ENCODE data around the gene FAM186B.

Gene FAM186B

DNA sequence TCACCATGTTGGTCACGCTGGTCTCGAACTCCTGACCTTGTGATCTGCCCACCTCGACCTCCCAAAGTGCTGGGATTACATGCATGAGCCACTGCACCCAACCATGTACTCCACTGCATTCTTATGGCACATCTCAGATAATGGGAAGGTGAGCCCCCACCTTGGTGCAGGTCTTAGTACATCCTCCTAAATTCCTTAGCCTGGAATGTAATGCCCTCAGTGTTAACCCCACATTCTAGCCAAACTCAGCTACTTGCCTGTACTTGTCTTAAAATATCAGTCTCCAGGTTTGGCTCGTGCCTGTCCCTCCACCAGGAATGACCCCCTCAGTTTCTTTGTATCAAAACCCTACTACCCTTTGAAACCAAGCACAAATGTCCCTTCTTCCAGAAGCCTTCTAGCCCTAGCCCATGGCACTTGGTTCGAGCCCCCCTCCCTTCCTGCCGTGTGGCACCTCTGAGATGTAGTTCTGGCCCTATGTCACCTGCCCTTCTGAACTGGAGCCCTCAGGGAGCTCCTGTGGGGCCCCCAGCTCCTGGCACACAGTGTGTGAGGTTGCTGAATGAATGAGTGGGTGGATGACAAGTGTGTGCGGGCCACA, 58.2 kb downstream of the FAM186B start:
- TF ChIP-seq, protein P1, sequence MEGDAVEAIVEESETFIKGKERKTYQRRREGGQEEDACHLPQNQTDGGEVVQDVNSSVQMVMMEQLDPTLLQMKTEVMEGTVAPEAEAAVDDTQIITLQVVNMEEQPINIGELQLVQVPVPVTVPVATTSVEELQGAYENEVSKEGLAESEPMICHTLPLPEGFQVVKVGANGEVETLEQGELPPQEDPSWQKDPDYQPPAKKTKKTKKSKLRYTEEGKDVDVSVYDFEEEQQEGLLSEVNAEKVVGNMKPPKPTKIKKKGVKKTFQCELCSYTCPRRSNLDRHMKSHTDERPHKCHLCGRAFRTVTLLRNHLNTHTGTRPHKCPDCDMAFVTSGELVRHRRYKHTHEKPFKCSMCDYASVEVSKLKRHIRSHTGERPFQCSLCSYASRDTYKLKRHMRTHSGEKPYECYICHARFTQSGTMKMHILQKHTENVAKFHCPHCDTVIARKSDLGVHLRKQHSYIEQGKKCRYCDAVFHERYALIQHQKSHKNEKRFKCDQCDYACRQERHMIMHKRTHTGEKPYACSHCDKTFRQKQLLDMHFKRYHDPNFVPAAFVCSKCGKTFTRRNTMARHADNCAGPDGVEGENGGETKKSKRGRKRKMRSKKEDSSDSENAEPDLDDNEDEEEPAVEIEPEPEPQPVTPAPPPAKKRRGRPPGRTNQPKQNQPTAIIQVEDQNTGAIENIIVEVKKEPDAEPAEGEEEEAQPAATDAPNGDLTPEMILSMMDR (IDR thresholded peaks at IDR 0.05; ENCODE audit: low read depth, low read length, missing control alignments): no peak

DNA sequence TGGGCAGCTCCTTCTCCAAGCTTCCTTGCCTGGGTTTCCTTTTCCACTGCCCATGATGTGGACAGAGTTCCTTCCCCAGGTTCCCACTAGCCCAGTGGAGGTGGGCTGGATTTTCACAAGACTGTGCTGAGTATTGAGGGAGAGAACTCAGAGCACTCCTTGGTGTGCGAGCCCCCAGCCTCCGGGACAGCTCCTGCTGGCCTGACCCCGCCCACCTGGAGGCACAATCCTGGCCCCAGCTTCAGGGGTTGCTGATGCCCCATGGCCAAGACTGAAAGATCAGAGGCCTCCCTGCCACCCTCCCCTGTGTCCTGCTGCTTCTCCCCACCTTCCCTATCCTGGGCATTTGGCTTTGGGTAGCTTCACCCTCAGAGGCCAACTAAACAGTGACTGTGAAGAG, 59.0 kb downstream of the FAM186B start:
- TF ChIP-seq, protein P1 (IDR thresholded peaks at IDR 0.05; ENCODE audit: low read depth, low read length, missing control alignments): no peak
- H3K4me3 ChIP-seq (replicated peaks; ENCODE audit: low read depth, low read length): no peak overlapping the region
- no peak for DNase-seq (ENCODE audit: extremely low read depth, low read depth)

More for the DNA sequence above, 58.2 kb downstream of the FAM186B start:
- no peak for DNase-seq (ENCODE audit: extremely low read depth, low read depth)
- no peak overlapping the region for H3K4me3 ChIP-seq (replicated peaks; ENCODE audit: low read depth, low read length)

DNA sequence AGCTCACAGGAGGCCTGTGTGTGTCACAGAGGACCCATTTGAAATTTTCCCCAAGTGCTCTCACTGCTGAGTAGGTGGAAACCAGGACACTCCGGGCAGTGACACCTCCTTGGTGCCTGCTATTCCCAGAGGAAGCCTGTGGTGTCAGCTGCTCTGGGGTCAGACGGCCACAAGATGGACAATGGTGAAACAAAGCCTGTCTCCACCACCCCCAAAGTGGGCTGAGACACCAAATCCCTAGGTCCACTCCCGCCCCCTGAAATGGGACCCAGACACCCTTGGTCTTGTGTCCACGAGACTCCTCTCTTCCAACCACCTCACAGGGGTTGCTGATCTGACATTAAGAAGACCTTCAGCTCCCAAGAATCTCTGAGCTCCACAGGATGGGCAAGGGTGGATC, 59.6 kb downstream of the FAM186B start:
- TF ChIP-seq, protein P1 (IDR thresholded peaks at IDR 0.05; ENCODE audit: low read depth, low read length, missing control alignments): no peak
- no peak overlapping the region for H3K4me3 ChIP-seq (replicated peaks; ENCODE audit: low read depth, low read length)
- DNase-seq (ENCODE audit: extremely low read depth, low read depth): no peak

DNA sequence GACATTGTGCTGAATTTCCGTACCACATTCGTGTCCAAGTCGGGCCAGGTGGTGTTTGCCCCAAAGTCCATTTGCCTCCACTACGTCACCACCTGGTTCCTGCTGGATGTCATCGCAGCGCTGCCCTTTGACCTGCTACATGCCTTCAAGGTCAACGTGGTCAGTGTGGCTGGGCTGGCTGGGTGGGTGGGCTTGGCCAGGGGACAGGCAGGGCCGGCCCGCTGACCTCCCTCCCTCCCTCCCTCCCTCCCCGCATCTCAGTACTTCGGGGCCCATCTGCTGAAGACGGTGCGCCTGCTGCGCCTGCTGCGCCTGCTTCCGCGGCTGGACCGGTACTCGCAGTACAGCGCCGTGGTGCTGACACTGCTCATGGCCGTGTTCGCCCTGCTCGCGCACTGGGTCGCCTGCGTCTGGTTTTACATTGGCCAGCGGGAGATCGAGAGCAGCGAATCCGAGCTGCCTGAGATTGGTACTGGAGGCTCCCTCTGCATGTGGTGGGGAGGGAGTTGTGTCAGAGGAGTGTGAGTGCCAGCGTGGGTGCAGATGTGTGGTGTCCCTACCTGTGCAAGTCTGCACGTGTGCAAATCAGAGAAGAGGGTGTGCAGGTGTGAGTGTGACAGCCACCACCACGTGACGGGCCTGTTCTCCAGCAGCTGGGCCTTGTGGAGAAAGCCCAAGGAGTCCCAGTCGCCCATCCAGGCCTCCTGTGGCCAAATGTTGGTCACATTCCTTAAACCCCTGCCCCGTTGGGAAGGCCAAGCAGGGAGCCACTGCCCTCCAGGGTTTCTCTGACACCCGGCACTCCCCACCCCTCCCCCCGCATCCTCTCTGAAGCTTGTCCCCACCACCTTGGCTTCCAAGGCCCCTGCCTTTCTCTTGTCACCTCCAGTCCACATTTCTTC, 61.3 kb downstream of the FAM186B start:
- TF ChIP-seq, protein P1 (IDR thresholded peaks at IDR 0.05; ENCODE audit: low read depth, low read length, missing control alignments): no peak
- DNase-seq (ENCODE audit: extremely low read depth, low read depth): no peak
- no peak overlapping the region for H3K4me3 ChIP-seq (replicated peaks; ENCODE audit: low read depth, low read length)

DNA sequence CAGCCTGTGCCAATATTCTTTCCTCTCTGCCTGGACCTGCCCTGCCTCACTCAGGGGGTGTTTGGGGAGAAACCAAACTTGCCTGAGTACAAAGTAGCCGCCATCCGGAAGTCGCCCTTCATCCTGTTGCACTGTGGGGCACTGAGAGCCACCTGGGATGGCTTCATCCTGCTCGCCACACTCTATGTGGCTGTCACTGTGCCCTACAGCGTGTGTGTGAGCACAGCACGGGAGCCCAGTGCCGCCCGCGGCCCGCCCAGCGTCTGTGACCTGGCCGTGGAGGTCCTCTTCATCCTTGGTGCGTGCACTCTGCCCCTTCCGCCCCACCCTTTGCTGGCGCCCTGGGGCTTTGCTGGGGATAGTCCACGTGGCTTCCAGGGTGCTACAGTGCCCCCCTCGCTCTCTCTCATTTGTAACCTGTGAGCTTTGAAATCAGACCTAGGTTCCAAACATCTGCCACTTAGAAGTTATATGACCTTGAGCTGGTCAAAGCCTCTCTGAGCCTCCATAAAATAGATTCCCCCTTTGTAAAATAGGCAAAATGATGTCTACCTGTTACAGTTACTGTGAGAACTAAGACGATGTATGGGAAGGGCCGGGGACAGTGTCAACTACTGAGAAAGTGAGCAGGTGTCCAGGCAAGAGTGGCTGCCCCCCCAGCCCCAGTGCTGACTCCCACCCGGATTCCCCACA, 62.1 kb downstream of the FAM186B start:
- H3K4me3 ChIP-seq (replicated peaks; ENCODE audit: low read depth, low read length): no peak overlapping the region
- TF ChIP-seq, protein P1 (IDR thresholded peaks at IDR 0.05; ENCODE audit: low read depth, low read length, missing control alignments): no peak
- no peak for DNase-seq (ENCODE audit: extremely low read depth, low read depth)

DNA sequence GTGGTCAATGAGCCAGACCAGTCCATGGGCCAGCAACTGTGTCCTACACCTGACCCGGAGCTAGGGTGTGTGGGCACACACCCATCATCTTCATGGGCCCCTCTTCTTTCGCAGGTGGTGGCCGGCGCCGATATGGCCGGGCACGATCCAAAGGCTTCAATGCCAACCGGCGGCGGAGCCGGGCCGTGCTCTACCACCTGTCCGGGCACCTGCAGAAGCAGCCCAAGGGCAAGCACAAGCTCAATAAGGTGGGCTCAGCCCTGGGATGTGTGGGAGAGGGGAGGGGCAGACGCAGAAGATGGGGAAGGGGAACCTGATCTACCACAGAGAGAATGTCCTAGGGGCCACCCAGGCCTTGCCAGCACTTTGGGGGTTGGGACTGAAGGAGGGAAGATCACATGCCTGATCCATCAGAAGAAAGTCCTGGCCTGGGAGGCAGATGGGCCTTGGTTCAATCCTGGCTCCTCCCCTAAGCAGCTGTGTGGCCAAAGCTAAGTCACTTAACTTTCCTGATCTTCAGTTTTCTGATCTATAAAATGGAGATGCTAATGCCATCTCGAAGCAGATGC, 62.8 kb downstream of the FAM186B start:
- no peak for DNase-seq (ENCODE audit: extremely low read depth, low read depth)
- TF ChIP-seq, protein P1 (IDR thresholded peaks at IDR 0.05; ENCODE audit: low read depth, low read length, missing control alignments): no peak
- no peak overlapping the region for H3K4me3 ChIP-seq (replicated peaks; ENCODE audit: low read depth, low read length)

All from HFF-Myc (cell line).